GM19193 (cell line): ENCODE results near the gene SGPP1.

Experiments
- POLR2A ChIP-seq: IDR thresholded peaks from 4 replicates; pipeline ENCODE4 v1.6.1; 2011; ENCODE audit not compliant: insufficient read depth, insufficient read length; ENCODE audit errors: extremely low read depth

SGPP1 gene

GRCh38 chr14:63663428-63664341 is 64.2 kb downstream of the SGPP1 start:
- no peak for TF ChIP-seq POLR2A

- TF ChIP-seq POLR2A = no peak
Observed at GRCh38 chr14:63662776-63663175, 65.1 kb downstream of the SGPP1 start.

GRCh38 chr14:63659726-63660125 is 68.1 kb downstream of the SGPP1 start:
- no peak for TF ChIP-seq POLR2A

- TF ChIP-seq POLR2A = no peak
Observed at GRCh38 chr14:63656194-63656593, 71.7 kb downstream of the SGPP1 start.

GRCh38 chr14:63654936-63655335 is 72.9 kb downstream of the SGPP1 start:
- TF ChIP-seq POLR2A = no peak

GRCh38 chr14:63654346-63654745 is 73.5 kb downstream of the SGPP1 start:
- no peak for TF ChIP-seq POLR2A

- TF ChIP-seq POLR2A = no peak
Observed at GRCh38 chr14:63652406-63652805, 75.5 kb downstream of the SGPP1 start.

- no peak for TF ChIP-seq POLR2A
Observed at GRCh38 chr14:63650256-63650952, 77.5 kb downstream of the SGPP1 start.

- TF ChIP-seq POLR2A = no peak
Observed at GRCh38 chr14:63647696-63648410, 80.0 kb downstream of the SGPP1 start.

GRCh38 chr14:63644741-63645140 is 83.1 kb downstream of the SGPP1 start:
- TF ChIP-seq POLR2A = no peak

- TF ChIP-seq POLR2A = no peak
Observed at GRCh38 chr14:63642656-63643382, 85.0 kb downstream of the SGPP1 start.

GRCh38 chr14:63642229-63642611 is 85.6 kb downstream of the SGPP1 start:
- no peak for TF ChIP-seq POLR2A

- peak; percentile 91 for TF ChIP-seq POLR2A
Observed at GRCh38 chr14:63641473-63642228, 86.2 kb downstream of the SGPP1 start, which contains the start of gene WDR89. WDR89 (minus strand) TSS chr14:63641871; CDS start chr14:63599942, 41,929 bp downstream.

GRCh38 chr14:63638493-63638892 is 89.4 kb downstream of the SGPP1 start:
- TF ChIP-seq POLR2A = no peak
